ENCODE measurements around the gene DCUN1D3.
"Not testable (repeated sequence)": the region's sequence is repeated elsewhere in the genome, so short reads cannot be mapped to it uniquely, and the experiment has no call there.

The DCUN1D3 gene, protein sequence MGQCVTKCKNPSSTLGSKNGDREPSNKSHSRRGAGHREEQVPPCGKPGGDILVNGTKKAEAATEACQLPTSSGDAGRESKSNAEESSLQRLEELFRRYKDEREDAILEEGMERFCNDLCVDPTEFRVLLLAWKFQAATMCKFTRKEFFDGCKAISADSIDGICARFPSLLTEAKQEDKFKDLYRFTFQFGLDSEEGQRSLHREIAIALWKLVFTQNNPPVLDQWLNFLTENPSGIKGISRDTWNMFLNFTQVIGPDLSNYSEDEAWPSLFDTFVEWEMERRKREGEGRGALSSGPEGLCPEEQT

GRCh38 chr16:20900299-20901067 is at the start of gene DCUN1D3, which contains the start of gene LYRM1:
Gene DCUN1D3 (minus strand): TSS chr16:20900358. CDS start chr16:20862538, 37,820 bp downstream.
Gene LYRM1 (plus strand): TSS chr16:20900771. CDS start chr16:20915556, 14,785 bp downstream.
- peak; percentile 95 for DNase-seq (ENCODE audit: low spot score)

GRCh38 chr16:20949660-20950059 is 49.5 kb upstream of the DCUN1D3 start:
- DNase-seq (ENCODE audit: low spot score) = no peak

DNA sequence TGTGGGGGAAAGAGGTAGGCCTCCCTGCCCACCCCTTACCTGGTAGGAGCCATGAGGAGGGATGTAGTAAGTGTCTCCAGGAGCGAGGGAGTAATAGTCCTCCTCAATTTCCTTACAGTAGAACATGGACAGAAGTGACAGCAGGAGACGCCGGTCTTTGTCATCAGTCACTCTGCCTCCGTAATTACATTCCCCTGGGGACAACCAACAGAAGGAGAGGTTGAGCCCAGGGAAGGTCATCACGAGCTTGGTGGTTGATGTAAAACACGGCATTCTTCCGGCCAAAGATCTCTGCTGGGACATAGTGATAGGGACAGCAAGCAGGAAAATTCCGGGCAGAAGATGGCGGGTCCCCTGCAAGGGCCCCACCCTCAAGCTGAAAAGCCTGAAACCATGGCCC is 48.3 kb upstream of the DCUN1D3 start:
- no peak for DNase-seq (ENCODE audit: low spot score)

DNA sequence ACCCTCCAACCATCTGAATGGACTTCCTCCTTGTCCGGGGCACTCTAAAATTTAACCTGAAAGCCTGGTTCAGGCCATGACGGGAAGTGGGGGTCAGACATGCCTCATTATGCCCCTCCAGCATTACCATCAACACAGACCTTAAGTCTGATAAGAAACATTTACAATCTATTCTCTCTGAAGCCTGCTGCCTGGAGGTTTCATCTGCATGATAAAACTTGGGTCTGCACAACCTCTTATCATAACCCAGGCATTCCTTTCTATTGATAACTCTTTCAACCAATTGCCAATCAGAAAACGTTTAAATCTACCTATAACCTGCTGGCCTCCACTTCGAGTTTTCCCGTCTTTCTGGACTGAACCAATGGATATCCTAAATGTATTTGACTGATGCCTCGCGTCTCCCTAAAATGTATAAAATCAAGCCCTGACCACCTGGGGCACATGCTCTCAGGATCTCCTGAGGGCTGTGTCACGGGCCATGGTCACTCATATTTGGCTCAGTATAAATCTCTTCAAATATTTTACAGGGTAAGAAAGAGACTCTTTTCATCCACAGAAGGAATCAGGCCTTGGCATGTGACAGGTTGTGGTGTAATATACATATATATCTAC is 46.0 kb upstream of the DCUN1D3 start:
- DNase-seq (ENCODE audit: low spot score) = no peak

DNA sequence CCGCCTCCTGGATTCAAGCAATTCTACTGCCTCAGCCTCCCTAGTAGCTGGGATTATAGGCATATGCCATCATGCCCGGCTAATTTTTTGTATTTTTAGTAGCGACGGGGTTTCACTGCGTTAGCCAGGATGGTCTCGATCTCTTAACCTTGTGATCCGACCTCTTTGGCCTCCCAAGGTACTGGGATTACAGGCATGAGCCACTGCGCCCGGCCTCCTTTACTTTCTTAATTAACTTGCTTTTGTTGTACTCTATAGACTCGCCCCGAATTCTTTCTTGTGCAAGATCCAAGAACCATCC is 45.4 kb upstream of the DCUN1D3 start:
- not testable (repeated sequence) for DNase-seq (ENCODE audit: low spot score)

GRCh38 chr16:20944861-20945574 is 44.9 kb upstream of the DCUN1D3 start:
- no peak for DNase-seq (ENCODE audit: low spot score)

- DNase-seq (ENCODE audit: low spot score) = no peak
These were observed 42.1 kb upstream of the DCUN1D3 start for GRCh38 chr16:20942256-20942655.

GRCh38 chr16:20941636-20941926 is 41.4 kb upstream of the DCUN1D3 start:
- DNase-seq (ENCODE audit: low spot score) = no peak

DNA sequence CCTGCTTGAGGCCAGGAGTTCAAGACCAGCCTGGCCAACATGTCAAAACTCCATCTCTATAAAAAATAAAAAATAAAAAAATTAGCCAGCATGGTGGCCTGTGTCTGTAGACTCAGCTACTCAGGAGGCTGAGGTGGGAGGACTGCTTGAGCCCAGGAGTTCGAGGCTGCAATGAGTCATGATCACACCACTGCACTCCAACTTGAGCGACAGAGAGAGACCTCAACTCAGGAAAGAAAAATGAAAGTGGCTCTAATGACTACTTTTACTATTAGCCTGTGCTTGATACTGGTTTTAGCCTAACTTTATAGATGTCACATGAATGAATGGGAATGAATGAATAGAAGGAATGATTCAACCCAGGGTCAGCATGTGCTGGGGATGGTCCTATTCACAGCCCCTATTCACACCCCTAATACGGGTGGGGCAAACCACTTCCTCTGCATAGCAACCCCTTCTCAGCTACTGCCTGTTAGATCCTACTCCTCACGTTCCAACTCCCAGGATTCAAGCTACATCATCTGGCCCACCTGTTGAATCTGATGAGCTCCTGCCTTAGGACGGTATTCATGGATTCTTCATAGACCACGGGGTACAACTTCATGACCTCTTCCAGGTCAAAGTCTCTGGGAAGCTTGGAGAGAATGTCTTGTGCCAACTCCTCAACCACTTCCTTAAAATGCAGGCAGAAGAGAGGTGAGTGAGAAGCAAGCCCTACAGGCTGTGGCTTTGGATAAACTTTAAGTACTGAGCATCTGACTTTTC is 40.9 kb upstream of the DCUN1D3 start:
- no peak for DNase-seq (ENCODE audit: low spot score)

DNA sequence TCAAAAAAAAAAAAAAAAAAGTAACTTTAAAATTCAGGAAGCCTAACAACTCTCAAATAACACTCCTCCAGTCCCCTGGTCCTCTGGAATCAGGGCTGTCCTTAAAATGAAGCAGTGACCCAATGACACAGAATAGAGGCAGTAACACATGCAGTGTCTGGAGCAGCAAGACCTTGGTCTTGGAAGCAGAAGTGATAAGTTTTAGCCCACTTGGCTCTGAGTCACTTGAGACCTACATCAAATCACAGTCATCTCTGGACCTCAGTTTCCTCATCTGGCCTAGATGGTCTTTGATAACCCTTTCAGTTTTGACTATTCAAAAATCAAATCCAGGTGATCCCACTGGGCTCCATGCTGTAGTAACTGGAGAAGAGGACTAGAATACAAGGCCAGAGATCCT is 39.5 kb upstream of the DCUN1D3 start:
- DNase-seq (ENCODE audit: low spot score) = no peak

DNA sequence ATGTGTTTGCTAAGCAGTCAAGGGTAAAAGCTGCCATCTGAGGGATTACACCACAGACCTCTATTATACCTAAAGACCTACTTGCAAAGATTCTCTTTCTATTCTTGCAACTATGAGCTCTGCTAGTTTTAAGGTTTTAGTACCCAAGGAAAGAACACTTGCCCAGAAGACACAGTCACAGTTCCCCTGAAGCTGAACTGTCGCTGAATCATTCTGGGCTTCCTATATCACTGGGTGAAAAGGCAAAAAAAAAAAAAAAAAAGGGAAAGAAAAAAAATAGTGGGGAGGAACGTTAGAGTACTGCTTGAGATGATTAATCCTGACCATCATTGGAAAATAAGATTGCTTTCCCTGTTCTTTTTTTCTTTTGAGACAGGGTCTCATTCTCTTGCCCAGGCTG is 38.3 kb upstream of the DCUN1D3 start:
- DNase-seq (ENCODE audit: low spot score) = no peak

- DNase-seq (ENCODE audit: low spot score) = no peak
These were observed 37.6 kb upstream of the DCUN1D3 start for GRCh38 chr16:20937736-20938135.

GRCh38 chr16:20933589-20933988 is 33.4 kb upstream of the DCUN1D3 start:
- no peak for DNase-seq (ENCODE audit: low spot score)

DNA sequence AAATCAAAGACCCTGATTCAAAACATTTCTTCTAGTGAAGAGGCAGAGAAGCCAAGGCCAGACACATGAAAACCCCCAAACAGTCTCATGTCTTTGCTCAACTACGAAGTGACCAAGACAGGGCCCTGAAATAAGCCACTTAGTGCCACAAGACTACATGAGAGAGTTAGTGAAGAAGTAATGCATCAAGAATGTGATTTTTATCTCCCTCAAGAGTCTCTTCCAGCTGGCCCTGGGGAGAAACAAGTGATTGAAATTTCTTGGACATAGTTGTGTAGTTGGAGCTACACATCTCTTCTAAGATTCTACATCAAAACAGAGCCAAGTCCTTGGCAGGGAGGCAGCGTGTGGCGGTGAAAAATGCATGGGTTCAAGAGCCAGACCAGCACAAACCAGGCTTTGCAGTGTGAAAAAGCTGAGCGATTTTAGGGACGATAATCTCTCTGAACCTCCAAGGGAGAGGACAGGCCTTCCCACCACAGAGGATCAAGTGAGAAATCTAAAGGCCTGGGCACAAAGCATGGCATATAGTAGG is 31.0 kb upstream of the DCUN1D3 start:
- DNase-seq (ENCODE audit: low spot score) = no peak

DNA sequence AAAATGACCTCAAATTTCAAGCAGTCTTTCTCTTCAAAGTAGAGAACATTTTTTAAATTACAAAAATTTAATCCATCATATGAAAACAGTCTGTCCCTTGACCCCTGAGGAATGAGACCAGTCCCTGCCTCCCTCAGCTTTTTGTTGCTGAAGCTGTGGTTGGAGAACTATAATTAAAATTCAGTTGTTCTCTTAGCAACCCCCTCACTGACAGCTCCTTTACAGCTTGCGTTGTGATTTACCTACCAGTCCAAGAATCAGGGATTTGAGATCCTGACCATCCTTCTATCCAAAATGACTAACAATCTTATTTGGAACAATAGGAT is 30.2 kb upstream of the DCUN1D3 start:
- DNase-seq (ENCODE audit: low spot score) = no peak

GRCh38 chr16:20929676-20930364 is 29.7 kb upstream of the DCUN1D3 start:
- not testable (repeated sequence) for DNase-seq (ENCODE audit: low spot score)

DNA sequence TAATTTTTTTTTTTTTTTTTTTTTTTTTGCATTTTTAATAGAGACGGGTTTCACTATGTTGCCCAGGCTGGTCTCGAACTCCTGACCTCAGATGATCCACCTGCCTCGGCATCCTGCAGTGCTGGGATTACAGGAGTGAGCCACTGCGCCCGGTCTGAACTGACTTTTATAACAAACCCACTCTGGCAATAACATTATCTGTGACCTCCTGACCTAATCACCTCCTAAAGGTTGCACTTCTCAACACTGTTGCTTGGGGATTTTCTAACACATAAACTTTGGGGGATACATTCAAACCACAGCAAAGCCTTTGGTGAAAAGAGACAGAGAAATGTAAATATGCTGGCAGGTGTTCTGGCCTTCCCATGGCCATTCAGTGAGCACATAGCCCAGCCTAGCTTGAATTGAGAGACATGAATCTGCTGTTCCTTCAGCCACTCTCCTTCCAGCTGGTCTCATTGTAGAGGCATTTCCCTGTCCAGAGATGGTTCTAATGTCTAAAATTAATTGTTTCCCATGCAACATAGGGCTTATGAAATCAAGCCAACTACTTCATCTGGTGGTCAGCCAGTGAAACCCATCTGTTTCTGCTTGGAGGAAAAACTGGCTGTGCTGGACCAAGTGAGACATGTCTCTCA is 28.7 kb upstream of the DCUN1D3 start:
- no peak for DNase-seq (ENCODE audit: low spot score)

GRCh38 chr16:20925751-20926150 is 25.6 kb upstream of the DCUN1D3 start:
- no peak for DNase-seq (ENCODE audit: low spot score)

DNA sequence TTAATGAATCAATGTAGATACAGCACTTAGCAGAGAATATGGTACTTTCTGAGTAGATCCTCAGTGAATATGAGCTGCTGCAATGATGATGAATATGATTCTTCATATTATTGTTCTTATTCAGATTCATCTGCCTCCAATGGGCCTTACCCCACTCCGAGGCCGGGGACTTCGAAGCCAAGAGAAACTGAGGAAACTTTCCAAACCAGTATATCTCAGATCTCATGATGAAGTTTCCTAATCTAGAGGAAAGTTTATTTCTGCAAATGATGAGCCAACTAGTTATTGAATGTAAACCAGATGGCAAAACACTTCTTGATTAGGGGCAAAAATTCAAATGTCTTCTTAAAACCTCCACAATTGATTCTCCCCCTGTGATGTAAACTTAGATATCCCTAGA is 23.7 kb upstream of the DCUN1D3 start:
- DNase-seq (ENCODE audit: low spot score) = no peak

- DNase-seq (ENCODE audit: low spot score) = no peak
These were observed 20.6 kb upstream of the DCUN1D3 start for GRCh38 chr16:20920799-20921198.

DNA sequence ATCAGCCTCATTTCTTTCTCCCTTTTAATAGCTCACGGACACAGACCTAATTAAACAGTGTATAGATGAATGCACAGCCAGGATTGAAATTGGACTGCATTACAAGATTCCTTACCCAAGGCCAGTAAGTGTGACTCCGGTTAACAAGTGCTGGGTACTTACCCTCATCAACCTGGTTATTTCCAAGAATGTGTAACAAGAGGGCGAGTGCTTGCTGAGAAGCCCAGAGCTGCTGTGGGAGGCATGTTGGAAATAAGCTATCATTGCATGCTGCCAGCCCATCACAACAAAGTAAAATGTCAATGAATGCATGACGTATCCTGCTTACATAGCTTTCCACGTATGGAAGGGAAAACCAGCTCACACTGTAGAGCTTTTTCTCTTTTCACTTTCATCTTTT is 19.9 kb upstream of the DCUN1D3 start:
- no peak for DNase-seq (ENCODE audit: low spot score)
